Common myeloid progenitor, CD34-positive (primary cell): ENCODE measurements around the gene SELENOO.

Experiments
- CTCF ChIA-PET: fragments of 350-600 bp; sonication (Branson Sonifier 250); formaldehyde crosslinking; loops from one replicate; lab custom pipeline; 2021; ENCODE audit warnings: antibody characterized with exemption; lab: Charles Lee
- POLR2A ChIA-PET: fragments of 350-600 bp; sonication (Branson Sonifier 250); formaldehyde crosslinking; loops from one replicate; lab custom pipeline; 2021; ENCODE audit warnings: antibody characterized with exemption; lab: Charles Lee
- DNase-seq, 3 donors: peaks; one replicate each; pipeline versions ENCODE4 v3.0.0 to v3.0.0-alpha.2; 2013
- H3K27ac ChIP-seq, 2 experiments: 1 replicate in 1 of 2; 2 replicates in 1 of 2; pipeline ENCODE4 v1.7.0; 2013; ENCODE audit warnings: inconsistent platforms in 2 of 2, low read length in 2 of 2, mild to moderate bottlenecking in 2 of 2, low read depth in 1 of 2, moderate library complexity in 1 of 2; ENCODE audit not compliant: severe bottlenecking in 2 of 2, insufficient read depth in 1 of 2, poor library complexity in 1 of 2
- H3K27me3 ChIP-seq, 5 experiments: replicated peaks in 2 of 5; 1 replicate in 3 of 5; 2 replicates in 2 of 5; pipeline versions ENCODE4 v1.6.1 to v1.7.0; 2013; ENCODE audit warnings: low read length in 4 of 5, mild to moderate bottlenecking in 2 of 5, moderate library complexity in 2 of 5, inconsistent platforms in 1 of 5; ENCODE audit not compliant: insufficient read depth in 5 of 5, control insufficient read depth in 4 of 5
- H3K36me3 ChIP-seq, 4 experiments: 1 replicate in 2 of 4; 2 replicates in 2 of 4; pipeline versions ENCODE4 v1.6.1 to v1.7.0; 2013; ENCODE audit warnings: low read length in 3 of 4, control low read depth in 1 of 4, mild to moderate bottlenecking in 1 of 4; ENCODE audit not compliant: control insufficient read depth in 4 of 4, insufficient read depth in 4 of 4
- H3K4me1 ChIP-seq, 4 experiments: 1 replicate in 3 of 4; 2 replicates in 1 of 4; pipeline versions ENCODE4 v1.6.1 to v1.7.1; 2013; ENCODE audit warnings: low read length in 3 of 4, mild to moderate bottlenecking in 3 of 4, control low read depth in 1 of 4, inconsistent platforms in 1 of 4, moderate library complexity in 1 of 4; ENCODE audit not compliant: control insufficient read depth in 4 of 4, insufficient read depth in 4 of 4; ENCODE audit errors: control extremely low read depth in 1 of 4
- H3K4me3 ChIP-seq, 7 experiments: 1 replicate in 4 of 7; 2 replicates in 3 of 7; pipeline versions ENCODE4 v1.5.1 to v1.7.0; 2013; ENCODE audit warnings: mild to moderate bottlenecking in 7 of 7, low read length in 6 of 7, moderate library complexity in 6 of 7, inconsistent platforms in 2 of 7, low read depth in 2 of 7, control low read depth in 1 of 7; ENCODE audit not compliant: insufficient read depth in 4 of 7, control insufficient read depth in 1 of 7; ENCODE audit errors: extremely low read depth in 1 of 7
- H3K9me3 ChIP-seq, 5 experiments: 1 replicate in 4 of 5; 2 replicates in 1 of 5; pipeline versions ENCODE4 v1.6.1 to v1.7.1; 2013; ENCODE audit warnings: low read length in 4 of 5, mild to moderate bottlenecking in 2 of 5, inconsistent platforms in 1 of 5, low read depth in 1 of 5, moderate library complexity in 1 of 5; ENCODE audit not compliant: control insufficient read depth in 4 of 5, insufficient read depth in 2 of 5; ENCODE audit errors: control extremely low read depth in 1 of 5
- WGBS: methylation state at CpG from one replicate; pipeline ENCODE4 v1.1.5; 2013; ENCODE audit not compliant: insufficient coverage; 5-methylcytosine and 5-hydroxymethylcytosine counted together

Gene SELENOO

GRCh38 chr22:50211147-50211546 lies 10.3 kb downstream of the SELENOO start:
- no peak overlapping the region for H3K27ac ChIP-seq
- over 99% methylated on average over 10 of the region's 14 CpGs for whole genome bisulfite sequencing
- peaks cover 0 to 2% (median 0%) of the 10 kb centered on the region in 4 experiments for H3K4me1 ChIP-seq
- POLR2A ChIA-PET: interaction anchor here (1.3 kb wide), 1 partner anchor 20 kb away, joined by 3 read pairs; no protein-coding TSS in a partner anchor
- no peaks in the 10 kb centered on the region for H3K27me3 ChIP-seq
- H3K4me3 ChIP-seq: no peak overlapping the region
- DNase-seq: no peak
- CTCF ChIA-PET: interaction anchor here (0.9 to 3.5 kb wide), 7 partner anchors 9 to 74 kb away, joined by 3 to 18 read pairs (median 4); no protein-coding TSS in a partner anchor
- peaks cover 5 to 82% (median 62%) of the 10 kb centered on the region in 4 experiments for H3K36me3 ChIP-seq
- H3K9me3 ChIP-seq: no peaks in the 10 kb centered on the region

DNA sequence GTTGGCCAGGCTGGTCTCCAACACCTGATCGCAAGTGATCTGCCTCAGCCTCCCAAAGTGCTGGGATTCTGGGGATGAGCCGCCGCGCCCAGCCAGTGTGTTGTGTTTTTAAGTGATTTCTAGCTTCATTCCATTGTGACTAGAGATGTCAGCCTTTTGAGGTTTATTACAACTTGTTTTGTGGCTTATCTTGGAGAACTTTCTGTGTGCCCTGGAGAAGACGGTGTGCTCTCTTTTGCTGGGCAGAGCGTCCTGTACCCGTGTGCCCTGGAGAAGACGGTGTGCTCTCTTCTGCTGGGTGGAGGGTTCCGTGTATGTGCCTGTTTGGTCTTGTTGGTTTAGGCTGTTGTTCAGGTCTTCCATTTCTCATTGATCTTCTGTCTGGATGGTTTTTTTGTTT lies 12.5 kb downstream of the SELENOO start:
- POLR2A ChIA-PET: no interaction called here
- no peak overlapping the region for H3K4me3 ChIP-seq
- WGBS: 94% methylated on average over 6 of the region's 9 CpGs
- H3K9me3 ChIP-seq: no peaks in the 10 kb centered on the region
- CTCF ChIA-PET: interaction anchor here (1.3 to 3.5 kb wide), 3 partner anchors 64 to 172 kb away, joined by 3 to 18 read pairs (median 3); no protein-coding TSS in a partner anchor
- H3K27ac ChIP-seq: no peak overlapping the region
- DNase-seq: no peak
- no peaks in the 10 kb centered on the region for H3K27me3 ChIP-seq
- H3K4me1 ChIP-seq: no peaks in the 10 kb centered on the region
- H3K36me3 ChIP-seq: peaks cover 8 to 87% (median 62%) of the 10 kb centered on the region in 4 experiments

DNA sequence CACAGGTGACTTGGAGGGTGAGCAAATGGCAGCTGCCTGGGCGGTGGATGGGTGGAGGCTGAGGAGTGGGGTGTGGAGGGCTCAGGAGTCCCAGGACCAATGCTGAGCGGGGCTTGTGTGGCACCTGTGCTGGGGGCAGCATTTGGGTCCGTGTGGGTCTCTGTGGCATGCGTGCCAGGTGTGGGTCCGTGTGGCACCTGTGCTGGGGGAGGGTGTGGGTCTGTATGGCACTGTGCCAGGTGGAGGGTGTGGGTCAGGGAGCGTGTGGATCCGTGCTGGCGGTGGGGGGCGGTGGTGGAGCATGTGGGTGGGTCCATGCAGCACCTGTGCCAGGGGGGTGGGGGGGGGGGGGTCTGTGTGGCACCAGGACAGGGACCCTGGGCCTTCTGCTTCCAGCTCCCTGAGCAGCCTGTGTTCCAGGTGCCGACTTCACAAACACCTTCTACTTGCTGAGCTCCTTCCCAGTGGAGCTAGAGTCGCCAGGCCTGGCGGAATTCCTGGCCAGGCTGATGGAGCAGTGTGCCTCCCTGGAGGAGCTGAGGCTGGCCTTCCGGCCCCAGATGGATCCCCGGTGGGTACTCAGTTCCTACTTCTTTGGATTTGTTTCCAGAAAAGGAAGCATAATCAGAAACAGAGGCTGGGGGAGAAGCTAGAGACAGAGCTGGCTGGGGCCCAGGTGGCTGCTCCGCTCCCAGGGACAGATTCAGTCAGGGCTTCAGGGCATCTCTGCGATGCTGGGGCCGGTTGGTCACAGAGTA lies 14.7 kb downstream of the SELENOO start:
- H3K36me3 ChIP-seq: peaks cover 14 to 86% (median 61%) of the 10 kb centered on the region in 4 experiments
- DNase-seq: no peak
- H3K27ac ChIP-seq: no peak overlapping the region
- CTCF ChIA-PET: interaction anchor here (2.5 to 2.7 kb wide), 2 partner anchors 29 to 67 kb away, joined by 7 to 10 read pairs; partner anchors contain the start of gene TUBGCP6
- no peaks in the 10 kb centered on the region for H3K9me3 ChIP-seq
- POLR2A ChIA-PET: no interaction called here
- no peaks in the 10 kb centered on the region for H3K27me3 ChIP-seq
- 99% methylated on average over 8 of the region's 17 CpGs for WGBS
- H3K4me3 ChIP-seq: no peak overlapping the region
- peaks cover 0 to 8% (median 3%) of the 10 kb centered on the region in 4 experiments for H3K4me1 ChIP-seq

- WGBS: over 99% methylated on average over 13 of the region's 15 CpGs
- CTCF ChIA-PET: interaction anchor here (0.5 to 2.7 kb wide), 4 partner anchors 21 to 110 kb away, joined by 3 to 10 read pairs (median 5); partner anchors contain the start of gene TUBGCP6
- peaks cover 0 to 8% (median 3%) of the 10 kb centered on the region in 4 experiments for H3K4me1 ChIP-seq
- H3K27ac ChIP-seq: no peak overlapping the region
- DNase-seq: no peak
- H3K9me3 ChIP-seq: no peaks in the 10 kb centered on the region
- H3K27me3 ChIP-seq: no peaks in the 10 kb centered on the region
- H3K4me3 ChIP-seq: no peak overlapping the region
- POLR2A ChIA-PET: no interaction called here
- H3K36me3 ChIP-seq: peaks cover 13 to 86% (median 60%) of the 10 kb centered on the region in 4 experiments
Measured at GRCh38 chr22:50216055-50216683, 15.4 kb downstream of the SELENOO start.

- Histone ChIP-seq H3K4me1 (peaks cover 0 to 8% (median 3%) of the 10 kb centered on the region in 4 experiments), H3K9me3 (no peaks in the 10 kb centered on the region), H3K36me3 (peaks cover 12 to 89% (median 61%) of the 10 kb centered on the region in 4 experiments), H3K4me3 (no peak overlapping the region), H3K27me3 (no peaks in the 10 kb centered on the region), H3K27ac (no peak overlapping the region)
- POLR2A ChIA-PET: no interaction called here
- CTCF ChIA-PET: interaction anchor here (0.5 to 2.7 kb wide), 4 partner anchors 20 to 111 kb away, joined by 3 to 10 read pairs (median 5); partner anchors contain the start of gene TUBGCP6
- 97% methylated on average over 49 of the region's 57 CpGs for WGBS
- no peak for DNase-seq
Measured at GRCh38 chr22:50216684-50217520, 16.1 kb downstream of the SELENOO start.

DNA sequence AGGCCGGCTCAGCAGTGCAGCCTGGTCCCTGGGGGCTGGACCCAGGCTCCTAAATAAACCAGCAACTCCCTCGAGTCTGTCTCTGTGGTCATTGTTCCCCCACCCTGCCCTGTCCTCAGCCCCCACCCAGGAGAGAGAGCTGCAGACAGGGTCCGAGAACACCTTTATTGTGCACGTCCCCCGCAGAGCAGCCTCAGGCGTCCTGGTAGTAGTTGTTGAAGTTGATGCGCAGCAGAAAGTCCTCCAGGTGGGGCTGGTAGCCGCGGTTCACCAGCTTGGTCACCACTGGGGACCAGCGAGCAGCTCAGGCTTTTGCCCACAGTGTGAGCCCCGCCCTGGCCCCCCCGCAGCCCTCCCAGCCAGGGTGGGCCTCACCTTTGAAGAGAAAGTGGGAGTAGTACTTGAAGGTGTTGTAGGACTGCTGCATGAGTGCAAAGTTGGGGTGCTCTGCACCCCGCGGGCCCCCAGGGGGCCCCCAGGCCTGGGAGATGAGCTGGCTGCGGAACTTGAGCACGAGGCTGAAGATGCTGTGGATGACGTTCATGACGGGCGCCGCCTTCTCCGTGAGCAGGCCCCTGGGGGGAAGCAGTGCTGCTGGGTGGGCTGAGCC lies 16.8 kb downstream of the SELENOO start:
- no peak overlapping the region for H3K27ac ChIP-seq
- H3K4me1 ChIP-seq: peaks cover 0 to 8% (median 3%) of the 10 kb centered on the region in 4 experiments
- H3K9me3 ChIP-seq: no peaks in the 10 kb centered on the region
- no peak overlapping the region for H3K4me3 ChIP-seq
- 94% methylated on average over 20 of the region's 21 CpGs for WGBS
- H3K36me3 ChIP-seq: peaks cover 12 to 89% (median 59%) of the 10 kb centered on the region in 4 experiments
- no peak for DNase-seq
- H3K27me3 ChIP-seq: no peaks in the 10 kb centered on the region
- ChIA-PET CTCF (interaction anchor here (1.0 to 1.1 kb wide), 2 partner anchors 11 to 23 kb away, joined by 3 read pairs; no protein-coding TSS in a partner anchor), POLR2A (no interaction called here)
